ENCODE measurements around the gene CKAP5. TPM values are rescaled to one million over a fixed set of nuclear protein-coding genes. Genes with fewer than 3 reads are reported as not detected.

Gene CKAP5
- polyA plus RNA-seq, 1 of the 3 experiments (the other 2 are of a cell fraction): 51.7 TPM

DNA sequence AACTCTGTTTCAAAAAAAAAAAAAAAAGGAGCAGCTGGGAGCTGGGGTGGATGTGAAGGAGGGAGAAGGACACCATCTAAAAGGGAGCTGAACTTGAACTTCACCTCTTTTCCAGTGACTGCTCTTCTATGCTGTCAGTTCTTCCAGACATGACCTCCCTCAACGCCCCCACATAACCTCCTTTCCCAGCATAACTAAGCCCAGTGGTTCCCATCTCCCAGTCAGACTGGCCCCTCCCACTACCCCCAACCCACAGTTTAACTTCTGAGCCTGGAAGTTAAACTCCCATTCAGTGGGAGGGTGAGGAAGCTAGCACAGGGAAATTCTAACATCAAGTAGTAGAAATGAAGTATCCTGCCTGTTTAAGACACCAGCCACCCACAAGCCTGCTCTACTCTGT lies 147.5 kb downstream of the CKAP5 start:
- DNase-seq: no peak
- Histone ChIP-seq H3K27me3 (ENCODE audit: insufficient read depth) (no peaks in the 10 kb centered on the region), H3K79me2 (ENCODE audit: insufficient read depth) (peaks cover 70% of the 10 kb centered on the region), H3K27ac (ENCODE audit: low read depth in 2 of 2, low read length in 1 of 2) (peak overlapping the region in 1 of 2 experiments; percentile 36; a peak in 2 of 4 replicates), H3K9me3 (no peaks in the 10 kb centered on the region), H3F3A (replicated peaks; ENCODE audit: insufficient read depth) (peaks cover 7% of the 10 kb centered on the region), H3K4me1 (ENCODE audit: control insufficient read depth in 1 of 2, insufficient read depth in 2 of 2, low read depth in 1 of 2, low read length in 1 of 2) (peaks cover 21 to 33% of the 10 kb centered on the region in 2 experiments; a peak in 3 of 4 replicates), H3K9me2 (no peaks in the 10 kb centered on the region), H2AFZ (ENCODE audit: low read depth) (no peak overlapping the region), H3K36me3 (replicated peaks in 1 of 2; ENCODE audit: control insufficient read depth in 1 of 2, insufficient read depth in 2 of 2, low read length in 1 of 2) (peaks cover 39 to 42% of the 10 kb centered on the region in 2 experiments), H4K20me1 (ENCODE audit: insufficient read depth) (peaks cover 5% of the 10 kb centered on the region; the same call in 1 of the 2 replicates), H3K4me3 (ENCODE audit: low read depth in 2 of 2, low read length in 1 of 2) (no peak overlapping the region), H3K9ac (0 out of 2 replicates have a peak overlapping the region, but pooled peaks have one; percentile 7), H3K4me2 (peak overlapping the region; percentile 97)
- WGBS (ENCODE audit: low lambda C conversion rate): 76% methylated on average over 1 of the region's 1 CpG
- ChIA-PET CTCF (interaction anchor here (0.6 to 1.3 kb wide), 2 partner anchors 80 to 147 kb away, joined by 3 to 7 read pairs; no protein-coding TSS in a partner anchor), POLR2A (no interaction called here)
- TF ChIP-seq TCF12 (IDR thresholded peaks at IDR 0.05): no peak
- TF ChIP-seq TEAD4 (IDR thresholded peaks at IDR 0.05; ENCODE audit: borderline replicate concordance, insufficient read depth): no peak
- TF ChIP-seq, protein P1, sequence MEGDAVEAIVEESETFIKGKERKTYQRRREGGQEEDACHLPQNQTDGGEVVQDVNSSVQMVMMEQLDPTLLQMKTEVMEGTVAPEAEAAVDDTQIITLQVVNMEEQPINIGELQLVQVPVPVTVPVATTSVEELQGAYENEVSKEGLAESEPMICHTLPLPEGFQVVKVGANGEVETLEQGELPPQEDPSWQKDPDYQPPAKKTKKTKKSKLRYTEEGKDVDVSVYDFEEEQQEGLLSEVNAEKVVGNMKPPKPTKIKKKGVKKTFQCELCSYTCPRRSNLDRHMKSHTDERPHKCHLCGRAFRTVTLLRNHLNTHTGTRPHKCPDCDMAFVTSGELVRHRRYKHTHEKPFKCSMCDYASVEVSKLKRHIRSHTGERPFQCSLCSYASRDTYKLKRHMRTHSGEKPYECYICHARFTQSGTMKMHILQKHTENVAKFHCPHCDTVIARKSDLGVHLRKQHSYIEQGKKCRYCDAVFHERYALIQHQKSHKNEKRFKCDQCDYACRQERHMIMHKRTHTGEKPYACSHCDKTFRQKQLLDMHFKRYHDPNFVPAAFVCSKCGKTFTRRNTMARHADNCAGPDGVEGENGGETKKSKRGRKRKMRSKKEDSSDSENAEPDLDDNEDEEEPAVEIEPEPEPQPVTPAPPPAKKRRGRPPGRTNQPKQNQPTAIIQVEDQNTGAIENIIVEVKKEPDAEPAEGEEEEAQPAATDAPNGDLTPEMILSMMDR (IDR thresholded peaks at IDR 0.05): no peak
- no peak for TF ChIP-seq NRF1 (IDR thresholded peaks at IDR 0.05; ENCODE audit: low read depth, low read length)
- TF ChIP-seq, protein P2, sequence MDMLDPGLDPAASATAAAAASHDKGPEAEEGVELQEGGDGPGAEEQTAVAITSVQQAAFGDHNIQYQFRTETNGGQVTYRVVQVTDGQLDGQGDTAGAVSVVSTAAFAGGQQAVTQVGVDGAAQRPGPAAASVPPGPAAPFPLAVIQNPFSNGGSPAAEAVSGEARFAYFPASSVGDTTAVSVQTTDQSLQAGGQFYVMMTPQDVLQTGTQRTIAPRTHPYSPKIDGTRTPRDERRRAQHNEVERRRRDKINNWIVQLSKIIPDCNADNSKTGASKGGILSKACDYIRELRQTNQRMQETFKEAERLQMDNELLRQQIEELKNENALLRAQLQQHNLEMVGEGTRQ (IDR thresholded peaks at IDR 0.05; ENCODE audit: borderline replicate concordance, low read depth, low read length): no peak
- TF ChIP-seq IRF3 (IDR thresholded peaks at IDR 0.05; ENCODE audit: low read depth, low read length): no peak
- no peak for TF ChIP-seq ZBTB33 (IDR thresholded peaks at IDR 0.05; ENCODE audit: borderline replicate concordance, low read depth)
- no peak for TF ChIP-seq RCOR1 (IDR thresholded peaks at IDR 0.05; ENCODE audit: low read length)
- no peak for TF ChIP-seq CHD2 (IDR thresholded peaks at IDR 0.05; ENCODE audit: low read length, partially characterized antibody)
- no peak for TF ChIP-seq RFX5 (IDR thresholded peaks at IDR 0.05; ENCODE audit: low read length)
- no peak for TF ChIP-seq GABPA (IDR thresholded peaks at IDR 0.05; ENCODE audit: low read depth)
- no peak for TF ChIP-seq SMC3 (IDR thresholded peaks at IDR 0.05; ENCODE audit: low read depth, low read length)

Measured in SK-N-SH (cell line).